GM23248 (cell line): ENCODE measurements around the gene SLC2A1. TPM values are rescaled to one million over a fixed set of nuclear protein-coding genes. Genes with fewer than 3 reads are reported as not detected.

Experiments used
- DNase-seq: peaks from one replicate; pipeline ENCODE4 v3.0.0-alpha.2; 2015
- H2AFZ ChIP-seq: fragments of 200-600 bp; sonication (generic); 2 replicates; pipeline ENCODE4 v1.6.1; 2016; ENCODE audit warnings: antibody characterized with exemption
- H3F3A ChIP-seq: fragments of 200-600 bp; sonication (generic); 2 replicates; pipeline ENCODE4 v1.6.1; 2016; ENCODE audit warnings: mild to moderate bottlenecking, antibody characterized with exemption, mixed run types; ENCODE audit not compliant: insufficient read depth
- H3K27ac ChIP-seq: fragments of 200-600 bp; sonication (generic); 2 replicates; pipeline ENCODE4 v1.5.1; 2016; ENCODE audit warnings: mild to moderate bottlenecking
- H3K27me3 ChIP-seq: fragments of 200-600 bp; sonication (generic); replicated peaks from 2 replicates; pipeline ENCODE4 v1.6.1; 2016; ENCODE audit warnings: mild to moderate bottlenecking; ENCODE audit not compliant: insufficient read depth
- H3K36me3 ChIP-seq: fragments of 200-600 bp; sonication (generic); 2 replicates; pipeline ENCODE4 v1.6.1; 2016; ENCODE audit warnings: low read depth, mild to moderate bottlenecking
- H3K4me1 ChIP-seq: fragments of 200-600 bp; sonication (generic); 2 replicates; pipeline ENCODE4 v1.6.1; 2016; ENCODE audit warnings: mild to moderate bottlenecking; ENCODE audit not compliant: insufficient read depth
- H3K4me2 ChIP-seq: fragments of 200-600 bp; sonication (generic); one replicate; pipeline ENCODE4 v1.6.1; 2016; ENCODE audit warnings: mild to moderate bottlenecking; ENCODE audit not compliant: unreplicated experiment
- H3K4me3 ChIP-seq: fragments of 200-600 bp; sonication (generic); 2 replicates; pipeline ENCODE4 v1.5.1; 2016; ENCODE audit warnings: mild to moderate bottlenecking
- H3K79me2 ChIP-seq: fragments of 200-600 bp; sonication (generic); 2 replicates; pipeline ENCODE4 v1.6.1; 2016; ENCODE audit warnings: mild to moderate bottlenecking; ENCODE audit not compliant: insufficient read depth
- H3K9ac ChIP-seq: fragments of 200-600 bp; sonication (generic); 2 replicates; pipeline ENCODE4 v1.6.1; 2016; ENCODE audit warnings: mild to moderate bottlenecking
- H3K9me2 ChIP-seq: fragments of 200-600 bp; sonication (generic); 2 replicates; pipeline ENCODE4 v1.6.1; 2016; ENCODE audit warnings: mixed run types, mild to moderate bottlenecking, moderate library complexity; ENCODE audit not compliant: insufficient read depth
- H3K9me3 ChIP-seq: fragments of 200-600 bp; sonication (generic); one replicate; pipeline ENCODE4 v1.6.1; 2017; ENCODE audit warnings: low read depth
- H4K20me1 ChIP-seq: fragments of 200-600 bp; sonication (generic); 2 replicates; pipeline ENCODE4 v1.6.0; 2016; ENCODE audit not compliant: insufficient read depth
- EZH2 ChIP-seq: fragments of 200-600 bp; sonication (generic); IDR thresholded peaks from 2 replicates; pipeline ENCODE4 v1.6.1; 2018; ENCODE audit warnings: antibody characterized with exemption, mild to moderate bottlenecking; ENCODE audit not compliant: insufficient read depth, poor library complexity, severe bottlenecking
- EZH2phosphoT487 ChIP-seq: fragments of 200-600 bp; sonication (generic); IDR thresholded peaks from 2 replicates; pipeline ENCODE4 v1.6.1; 2018; ENCODE audit warnings: antibody characterized with exemption, moderate library complexity, mild to moderate bottlenecking, low read depth; ENCODE audit not compliant: insufficient read depth
- WGBS, 2 experiments: methylation state at CpG; one replicate each; pipeline ENCODE4 v1.1.6; 2015 to 2017; ENCODE audit warnings: low lambda C conversion rate in 2 of 2, low coverage in 1 of 2; ENCODE audit errors: missing lambda C conversion rate in 2 of 2; 5-methylcytosine and 5-hydroxymethylcytosine counted together
- in situ Hi-C: fragments of 300-500 bp; cut with MboI; formaldehyde crosslinking; loops from 2 replicates; pipeline ENCODE4 v1.15.0; 2020
- polyA plus RNA-seq: library from polyadenylated mRNA; unstranded; fragments of >200 nt; fragmentation: Nextera tagmentation; extraction: Ambion mirVana; gene quantifications from 2 replicates; pipeline ENCODE4 v1.2.1, GENCODE V29; 2016
- total RNA-seq: library from RNA; depleted of rRNA; stranded (reverse); fragments of >200 nt; shearing (Covaris generic); gene quantifications from 2 replicates; pipeline ENCODE4 v1.2.3, GENCODE V29; 2014

SLC2A1 gene
- total and polyA plus RNA-seq, 2 experiments from 2014 or later: 142 to 315 TPM

DNA sequence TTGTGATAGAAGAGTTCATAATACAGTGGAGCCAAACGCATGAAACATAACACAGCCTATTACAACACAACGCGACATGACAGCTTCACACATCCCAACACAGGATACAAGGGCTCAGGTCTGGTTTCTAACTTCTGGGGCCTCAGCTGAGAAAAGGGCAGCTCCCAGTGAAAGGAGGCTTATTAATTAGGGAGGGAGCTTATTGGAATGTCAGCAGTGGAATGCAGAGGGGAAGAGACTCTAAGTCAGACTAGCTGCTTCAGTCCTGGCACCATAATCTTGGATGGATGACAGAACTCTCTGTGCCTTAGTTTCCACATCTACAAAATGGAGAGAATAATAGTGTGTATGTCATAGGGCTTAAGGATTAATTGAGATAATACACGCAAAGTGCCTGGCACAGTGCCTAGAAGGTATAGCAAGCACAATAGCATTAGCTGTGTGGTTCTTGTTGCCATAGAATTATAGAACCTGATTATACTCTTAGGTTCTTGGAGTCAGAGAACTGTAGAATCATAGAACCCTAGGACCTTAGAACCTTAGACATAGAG lies 22.7 kb upstream of the SLC2A1 start:
- no peak for DNase-seq
- Histone ChIP-seq H3K79me2 (no peaks in the 10 kb centered on the region), H3K4me2 (no peak overlapping the region), H4K20me1 (no peaks in the 10 kb centered on the region), H3K27me3 (no peaks in the 10 kb centered on the region), H3K4me3 (no peak overlapping the region), H3K9me3 (no peaks in the 10 kb centered on the region), H3K4me1 (no peaks in the 10 kb centered on the region), H2AFZ (no peak overlapping the region), H3K27ac (no peak overlapping the region), H3K9ac (no peak overlapping the region), H3F3A (no peaks in the 10 kb centered on the region), H3K9me2 (no peaks in the 10 kb centered on the region), H3K36me3 (no peaks in the 10 kb centered on the region)
- in situ Hi-C loops: no loop called here
- 65 to 69% methylated on average over 4 of the region's 4 CpGs for WGBS, 2 experiments
- TF ChIP-seq EZH2phosphoT487: no peak
- no peak for TF ChIP-seq EZH2

- Histone ChIP-seq H3K9me2 (no peaks in the 10 kb centered on the region), H3K4me1 (no peaks in the 10 kb centered on the region), H3K27me3 (no peaks in the 10 kb centered on the region), H3K4me2 (no peak overlapping the region), H2AFZ (no peak overlapping the region), H3F3A (no peaks in the 10 kb centered on the region), H3K9me3 (no peaks in the 10 kb centered on the region), H3K9ac (no peak overlapping the region), H3K4me3 (no peak overlapping the region), H3K36me3 (no peaks in the 10 kb centered on the region), H4K20me1 (no peaks in the 10 kb centered on the region), H3K27ac (no peak overlapping the region), H3K79me2 (no peaks in the 10 kb centered on the region)
- in situ Hi-C loops: no loop called here
- WGBS, 2 experiments: 71 to 75% methylated on average over 9 of the region's 9 CpGs
- no peak for DNase-seq
- TF ChIP-seq EZH2phosphoT487 (no peak), EZH2 (no peak)
Measured at GRCh38 chr1:42979896-42980800, 21.5 kb upstream of the SLC2A1 start.

DNA sequence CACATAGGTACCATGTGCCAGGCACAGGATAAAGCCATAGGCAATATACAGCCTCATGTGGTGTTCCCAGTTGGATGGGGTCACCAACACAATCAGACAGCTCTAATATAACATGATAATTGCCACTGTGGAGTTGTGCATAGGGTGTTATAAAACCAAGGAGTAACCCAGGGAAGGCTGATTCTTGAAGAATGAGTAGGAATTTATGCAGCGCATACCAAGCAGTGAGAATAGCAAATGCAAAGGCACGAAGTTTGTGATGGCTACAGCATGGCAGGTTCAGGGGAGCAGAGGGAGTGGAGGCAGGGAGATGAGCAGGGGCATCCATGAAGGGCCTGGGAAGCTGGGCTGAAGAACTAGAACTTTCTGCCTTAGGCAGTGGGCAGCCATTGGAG lies 20.4 kb upstream of the SLC2A1 start:
- Histone ChIP-seq H3K4me3 (no peak overlapping the region), H3K36me3 (no peaks in the 10 kb centered on the region), H2AFZ (no peak overlapping the region), H3K4me1 (no peaks in the 10 kb centered on the region), H4K20me1 (no peaks in the 10 kb centered on the region), H3K79me2 (no peaks in the 10 kb centered on the region), H3K9me2 (no peaks in the 10 kb centered on the region), H3K9ac (no peak overlapping the region), H3F3A (no peaks in the 10 kb centered on the region), H3K27ac (no peak overlapping the region), H3K4me2 (no peak overlapping the region), H3K27me3 (no peaks in the 10 kb centered on the region), H3K9me3 (no peaks in the 10 kb centered on the region)
- no peak for TF ChIP-seq EZH2
- no peak for TF ChIP-seq EZH2phosphoT487
- in situ Hi-C loops: no loop called here
- 85 to 91% methylated on average over 2 of the region's 2 CpGs for WGBS, 2 experiments
- no peak for DNase-seq

DNA sequence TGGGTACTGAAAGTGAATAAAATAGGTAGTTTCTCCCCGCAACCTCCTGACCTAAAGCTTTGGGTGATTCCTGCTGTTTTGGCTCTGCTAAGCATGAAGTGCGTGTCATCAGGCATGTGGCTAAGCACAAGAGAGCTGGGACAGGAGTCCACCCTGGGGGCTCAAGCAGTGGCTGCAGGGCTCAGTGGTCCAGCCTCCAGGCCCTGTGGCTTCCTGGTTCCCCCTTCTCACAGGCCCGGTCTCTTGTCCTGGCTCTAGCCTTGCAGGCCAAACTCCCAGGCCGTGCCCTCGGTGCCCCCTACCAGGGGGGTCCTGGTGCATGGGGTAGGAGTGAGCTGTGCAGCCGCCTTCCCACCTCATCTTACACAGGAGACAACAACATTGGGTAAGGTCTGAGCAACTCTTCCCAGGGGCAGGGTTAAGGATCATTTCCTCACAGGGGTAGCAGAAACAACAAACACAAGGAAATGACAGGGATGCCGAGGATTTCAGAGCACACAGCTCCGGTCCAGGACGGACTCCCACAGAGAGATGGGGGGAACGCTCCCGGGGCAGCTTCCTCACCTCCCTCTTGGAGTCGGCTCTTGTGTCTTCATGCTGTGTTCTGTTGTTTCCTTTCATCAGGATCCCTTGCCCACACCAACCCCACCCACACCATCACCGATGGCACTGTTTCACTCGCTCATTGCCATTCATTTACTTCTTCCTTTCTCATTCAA lies 19.8 kb upstream of the SLC2A1 start:
- Histone ChIP-seq H3K36me3 (no peaks in the 10 kb centered on the region), H3F3A (no peaks in the 10 kb centered on the region), H2AFZ (no peak overlapping the region), H3K9ac (no peak overlapping the region), H3K4me2 (no peak overlapping the region), H3K79me2 (no peaks in the 10 kb centered on the region), H4K20me1 (no peaks in the 10 kb centered on the region), H3K4me1 (no peaks in the 10 kb centered on the region), H3K27ac (no peak overlapping the region), H3K4me3 (no peak overlapping the region), H3K27me3 (no peaks in the 10 kb centered on the region), H3K9me3 (no peaks in the 10 kb centered on the region), H3K9me2 (no peaks in the 10 kb centered on the region)
- in situ Hi-C loops: no loop called here
- TF ChIP-seq EZH2: no peak
- TF ChIP-seq EZH2phosphoT487: no peak
- DNase-seq: no peak
- WGBS, 2 experiments: 86 to 90% methylated on average over 14 of the region's 14 CpGs
